Non-pigmented ciliary epithelial cell (primary cell): Measurements from ENCODE around the gene NLE1.
"Not testable (repeated sequence)": the region's sequence is repeated elsewhere in the genome, so short reads cannot be mapped to it uniquely, and the experiment has no call there.

Experiments
- DNase-seq: peaks from one replicate; pipeline ENCODE4 v3.0.0-alpha.2; 2010; ENCODE audit warnings: low read depth

Gene NLE1

GRCh38 chr17:35162755-35163154 is 20.7 kb upstream of the NLE1 start:
- DNase-seq: no peak

GRCh38 chr17:35161281-35161761 is 19.2 kb upstream of the NLE1 start:
- no peak for DNase-seq

GRCh38 chr17:35160354-35161201 is 18.5 kb upstream of the NLE1 start:
- no peak for DNase-seq

- no peak for DNase-seq
These were observed 17.8 kb upstream of the NLE1 start for GRCh38 chr17:35159940-35160339.

GRCh38 chr17:35155246-35155645 is 13.1 kb upstream of the NLE1 start:
- no peak for DNase-seq

- DNase-seq: no peak
These were observed 12.4 kb upstream of the NLE1 start for GRCh38 chr17:35154196-35155165.

- DNase-seq: no peak
These were observed 10.5 kb upstream of the NLE1 start for GRCh38 chr17:35152421-35153140.

GRCh38 chr17:35151080-35151479 is 9.0 kb upstream of the NLE1 start:
- not testable (repeated sequence) for DNase-seq

- DNase-seq: no peak
These were observed 7.8 kb upstream of the NLE1 start for GRCh38 chr17:35149941-35150340.

GRCh38 chr17:35148144-35148543 is 6.0 kb upstream of the NLE1 start:
- DNase-seq: no peak

GRCh38 chr17:35147375-35147905 is 5.3 kb upstream of the NLE1 start, which contains the start of gene UNC45B:
Gene UNC45B (plus strand): TSS chr17:35147817. CDS start chr17:35148264, 447 bp downstream.
- no peak for DNase-seq

- no peak for DNase-seq
These were observed 4.2 kb upstream of the NLE1 start for GRCh38 chr17:35146214-35146833.

GRCh38 chr17:35144840-35145239 is 2.7 kb upstream of the NLE1 start:
- DNase-seq: no peak

GRCh38 chr17:35142467-35142796 is 329 bp upstream of the NLE1 start:
- no peak for DNase-seq

- no peak for DNase-seq
These were observed 3.9 kb downstream of the NLE1 start for GRCh38 chr17:35138218-35138617.

- no peak for DNase-seq
These were observed 6.8 kb downstream of the NLE1 start for GRCh38 chr17:35135322-35135721.

GRCh38 chr17:35132816-35133550 is 9.1 kb downstream of the NLE1 start:
- no peak for DNase-seq

- no peak for DNase-seq
These were observed 10.0 kb downstream of the NLE1 start for GRCh38 chr17:35132099-35132498.

- DNase-seq: no peak
These were observed 11.7 kb downstream of the NLE1 start for GRCh38 chr17:35130392-35130791.

GRCh38 chr17:35129973-35130351 is 12.1 kb downstream of the NLE1 start:
- no peak for DNase-seq
